Activated naive CD8-positive, alpha-beta T cell treated with anti-CD3 and anti-CD28 coated beads, Interleukin-2, amount 50 U/mL, for 24 hours (primary cell): ENCODE data around the gene CFAP210.
"Not testable (repeated sequence)": the region's sequence is repeated elsewhere in the genome, so short reads cannot be mapped to it uniquely, and the experiment has no call there.

Experiments
- ATAC-seq: fragments of 150-1000 bp; cut with Tn5 transposase; one replicate; pipeline ENCODE4 v1.10.0; 2021
- DNase-seq: peaks from one replicate; pipeline ENCODE4 v3.0.0; 2021
- H3K27ac Mint-ChIP-seq: one replicate; pipeline ENCODE4 v1.8.0; 2021; ENCODE audit warnings: mild to moderate bottlenecking, mixed read lengths
- H3K27me3 Mint-ChIP-seq: one replicate; pipeline ENCODE4 v1.8.0; 2021; ENCODE audit warnings: mixed read lengths
- H3K36me3 Mint-ChIP-seq: one replicate; pipeline ENCODE4 v1.8.0; 2021; ENCODE audit warnings: low read depth, mixed read lengths
- H3K4me1 Mint-ChIP-seq: one replicate; pipeline ENCODE4 v1.8.0; 2021; ENCODE audit warnings: mixed read lengths
- H3K4me3 Mint-ChIP-seq: one replicate; pipeline ENCODE4 v1.8.0; 2021; ENCODE audit warnings: mild to moderate bottlenecking, moderate library complexity, mixed read lengths
- H3K9me3 Mint-ChIP-seq: one replicate; pipeline ENCODE4 v1.8.0; 2021; ENCODE audit warnings: mixed read lengths

CFAP210 gene

DNA sequence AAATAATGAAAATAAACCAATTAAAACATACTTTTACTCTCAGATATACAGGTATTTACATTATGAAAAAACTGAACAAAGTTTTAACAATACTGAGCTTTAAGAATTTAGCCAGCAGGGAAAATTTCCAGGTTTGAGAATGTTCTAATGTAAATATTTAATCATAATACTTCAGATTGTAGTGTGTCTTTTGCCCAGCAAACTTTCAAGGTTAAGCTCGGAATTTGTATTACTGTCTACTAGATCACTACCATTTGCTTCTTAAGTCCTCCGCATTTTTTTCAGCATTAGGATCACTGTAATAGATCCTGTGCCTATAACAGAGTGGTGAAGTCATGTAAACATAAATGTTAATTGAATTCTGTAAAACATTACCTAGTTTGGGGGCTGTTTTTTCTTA lies 52.7 kb downstream of the CFAP210 start:
- Mint-ChIP-seq H3K9me3 (no peaks in the 10 kb centered on the region), H3K27ac (no peak overlapping the region), H3K27me3 (no peaks in the 10 kb centered on the region), H3K4me3 (no peak overlapping the region), H3K36me3 (peaks cover 13% of the 10 kb centered on the region), H3K4me1 (no peaks in the 10 kb centered on the region)
- ATAC-seq (no peak), DNase-seq (no peak)

- no peaks in the 10 kb centered on the region for H3K9me3 Mint-ChIP-seq
- ATAC-seq (no peak), DNase-seq (no peak)
- no peaks in the 10 kb centered on the region for H3K27me3 Mint-ChIP-seq
- no peak overlapping the region for H3K4me3 Mint-ChIP-seq
- no peak overlapping the region for H3K27ac Mint-ChIP-seq
- peaks cover 13% of the 10 kb centered on the region for H3K36me3 Mint-ChIP-seq
- no peaks in the 10 kb centered on the region for H3K4me1 Mint-ChIP-seq
These were observed 54.1 kb downstream of the CFAP210 start for GRCh38 chr2:169640104-169640503.

DNA sequence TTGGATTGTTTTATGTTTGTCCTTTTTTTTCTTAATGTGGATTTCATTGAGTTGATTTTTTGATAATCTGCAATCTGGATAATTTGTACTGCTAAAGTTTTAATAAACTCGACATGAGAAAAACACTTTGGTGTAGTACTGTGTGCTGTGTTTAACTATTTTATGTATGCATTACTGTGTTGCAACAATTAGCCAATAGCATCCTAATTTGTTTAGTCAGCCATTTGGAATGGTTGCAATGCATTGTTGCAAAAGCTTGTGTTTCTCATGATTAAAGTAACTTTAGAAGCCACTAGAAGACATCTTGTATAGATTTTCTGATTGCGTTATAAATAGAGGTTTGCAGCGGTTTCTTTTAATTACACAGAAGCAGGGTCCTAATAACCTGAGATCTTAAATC lies 56.6 kb downstream of the CFAP210 start:
- no peak overlapping the region for H3K27ac Mint-ChIP-seq
- ATAC-seq (no peak), DNase-seq (no peak)
- H3K4me1 Mint-ChIP-seq: no peaks in the 10 kb centered on the region
- no peak overlapping the region for H3K4me3 Mint-ChIP-seq
- H3K9me3 Mint-ChIP-seq: no peaks in the 10 kb centered on the region
- no peaks in the 10 kb centered on the region for H3K27me3 Mint-ChIP-seq
- H3K36me3 Mint-ChIP-seq: peaks cover 21% of the 10 kb centered on the region

GRCh38 chr2:169636440-169637097 lies 57.6 kb downstream of the CFAP210 start:
- Mint-ChIP-seq H3K9me3 (no peaks in the 10 kb centered on the region), H3K27ac (no peak overlapping the region), H3K27me3 (no peaks in the 10 kb centered on the region), H3K36me3 (peaks cover 25% of the 10 kb centered on the region), H3K4me3 (no peak overlapping the region), H3K4me1 (no peaks in the 10 kb centered on the region)
- no peak for DNase-seq
- no peak for ATAC-seq

- no peaks in the 10 kb centered on the region for H3K4me1 Mint-ChIP-seq
- no peaks in the 10 kb centered on the region for H3K27me3 Mint-ChIP-seq
- DNase-seq (no peak), ATAC-seq (no peak)
- H3K36me3 Mint-ChIP-seq: peaks cover 40% of the 10 kb centered on the region
- no peak overlapping the region for H3K4me3 Mint-ChIP-seq
- H3K9me3 Mint-ChIP-seq: no peaks in the 10 kb centered on the region
- no peak overlapping the region for H3K27ac Mint-ChIP-seq
These were observed 68.4 kb downstream of the CFAP210 start for GRCh38 chr2:169625781-169626180.

DNA sequence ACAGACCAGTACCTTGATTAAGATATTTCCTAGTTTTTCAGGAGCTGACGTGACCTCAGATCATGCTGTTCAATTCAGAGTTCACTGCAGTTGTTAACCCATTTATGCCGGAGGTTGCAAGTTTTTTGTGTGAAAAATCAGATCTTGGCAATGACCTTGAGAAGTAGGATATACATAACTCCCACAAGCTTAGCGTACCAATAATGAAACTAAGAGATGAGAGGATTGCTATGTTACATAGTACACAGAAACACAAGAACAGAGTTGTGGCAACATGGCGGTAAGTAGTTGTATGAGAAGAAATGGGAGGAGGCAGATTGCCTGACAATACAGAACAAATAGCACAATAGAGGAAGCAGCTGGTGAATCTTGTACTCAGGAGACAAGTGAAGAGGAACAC lies 71.0 kb downstream of the CFAP210 start:
- no peak overlapping the region for H3K27ac Mint-ChIP-seq
- peaks cover 55% of the 10 kb centered on the region for H3K36me3 Mint-ChIP-seq
- peaks cover 1% of the 10 kb centered on the region for H3K4me1 Mint-ChIP-seq
- ATAC-seq (no peak), DNase-seq (no peak)
- no peaks in the 10 kb centered on the region for H3K27me3 Mint-ChIP-seq
- H3K4me3 Mint-ChIP-seq: no peak overlapping the region
- H3K9me3 Mint-ChIP-seq: no peaks in the 10 kb centered on the region

- ATAC-seq: no peak
- DNase-seq: no peak
- Mint-ChIP-seq H3K27ac (no peak overlapping the region), H3K4me1 (peaks cover 5% of the 10 kb centered on the region), H3K4me3 (no peak overlapping the region), H3K36me3 (peaks cover 70% of the 10 kb centered on the region), H3K9me3 (peaks cover 4% of the 10 kb centered on the region), H3K27me3 (no peaks in the 10 kb centered on the region)
These were observed 73.7 kb downstream of the CFAP210 start for GRCh38 chr2:169620509-169620908.

GRCh38 chr2:169619946-169620345 lies 74.3 kb downstream of the CFAP210 start:
- Mint-ChIP-seq H3K4me3 (no peak overlapping the region), H3K27me3 (no peaks in the 10 kb centered on the region), H3K4me1 (peaks cover 5% of the 10 kb centered on the region), H3K36me3 (peaks cover 70% of the 10 kb centered on the region), H3K27ac (no peak overlapping the region), H3K9me3 (peaks cover 8% of the 10 kb centered on the region)
- ATAC-seq (no peak), DNase-seq (no peak)

DNA sequence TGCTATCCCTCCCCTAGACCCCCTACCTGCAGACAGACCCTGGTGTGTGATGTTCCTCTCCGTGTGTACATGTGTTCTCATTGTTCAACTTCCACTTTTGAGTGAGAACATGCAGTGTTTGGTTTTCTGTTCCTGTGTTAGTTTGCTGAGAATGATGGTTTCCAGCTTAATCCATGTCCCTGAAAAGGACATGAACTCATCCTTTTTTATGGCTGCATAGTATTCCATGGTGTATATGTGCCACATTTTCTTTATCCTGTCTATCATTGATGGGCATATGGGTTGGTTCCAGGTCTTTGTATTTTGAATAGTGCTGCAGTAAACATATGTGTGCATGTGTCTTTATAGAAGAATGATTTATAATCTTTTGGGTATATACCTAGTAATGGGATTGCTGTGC lies 78.2 kb downstream of the CFAP210 start:
- peaks cover 80% of the 10 kb centered on the region for H3K36me3 Mint-ChIP-seq
- H3K9me3 Mint-ChIP-seq, ATAC-seq, H3K4me3 Mint-ChIP-seq, H3K4me1 Mint-ChIP-seq, H3K27ac Mint-ChIP-seq, H3K27me3 Mint-ChIP-seq, DNase-seq: not testable (repeated sequence)

GRCh38 chr2:169613876-169614275 lies 80.3 kb downstream of the CFAP210 start:
- Mint-ChIP-seq H3K4me3 (no peak overlapping the region), H3K27me3 (no peaks in the 10 kb centered on the region), H3K27ac (no peak overlapping the region), H3K36me3 (peaks cover 86% of the 10 kb centered on the region), H3K4me1 (peaks cover 5% of the 10 kb centered on the region), H3K9me3 (peaks cover 8% of the 10 kb centered on the region)
- ATAC-seq: no peak
- no peak for DNase-seq

- Mint-ChIP-seq H3K27me3 (no peaks in the 10 kb centered on the region), H3K36me3 (peaks cover 62% of the 10 kb centered on the region), H3K4me3 (no peak overlapping the region), H3K27ac (no peak overlapping the region), H3K9me3 (no peaks in the 10 kb centered on the region), H3K4me1 (no peaks in the 10 kb centered on the region)
- no peak for DNase-seq
- ATAC-seq: no peak
These were observed 84.9 kb downstream of the CFAP210 start for GRCh38 chr2:169609264-169609663.

DNA sequence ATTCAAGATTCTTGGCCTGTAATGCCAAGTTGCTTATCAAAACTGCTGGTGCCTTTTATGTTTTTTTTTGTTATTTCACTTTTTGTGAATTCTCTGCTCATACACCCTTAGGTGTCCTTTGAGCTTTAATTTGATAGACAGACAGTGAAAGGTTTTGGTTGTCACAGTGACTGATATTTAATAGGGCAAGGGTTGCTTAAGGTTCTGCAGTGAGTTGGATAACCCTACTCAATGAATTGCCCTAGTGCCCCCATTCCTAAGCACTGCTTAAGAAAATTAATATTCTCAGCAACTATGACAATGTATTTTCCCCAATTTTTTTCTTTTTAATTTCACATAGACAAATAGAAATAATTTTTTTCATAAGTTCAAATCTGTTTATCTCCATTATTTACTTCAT lies 94.6 kb downstream of the CFAP210 start:
- no peaks in the 10 kb centered on the region for H3K9me3 Mint-ChIP-seq
- H3K4me1 Mint-ChIP-seq: peaks cover 22% of the 10 kb centered on the region
- H3K27me3 Mint-ChIP-seq: no peaks in the 10 kb centered on the region
- peaks cover 11% of the 10 kb centered on the region for H3K36me3 Mint-ChIP-seq
- ATAC-seq (no peak), DNase-seq (no peak)
- H3K27ac Mint-ChIP-seq: no peak overlapping the region
- H3K4me3 Mint-ChIP-seq: no peak overlapping the region

DNA sequence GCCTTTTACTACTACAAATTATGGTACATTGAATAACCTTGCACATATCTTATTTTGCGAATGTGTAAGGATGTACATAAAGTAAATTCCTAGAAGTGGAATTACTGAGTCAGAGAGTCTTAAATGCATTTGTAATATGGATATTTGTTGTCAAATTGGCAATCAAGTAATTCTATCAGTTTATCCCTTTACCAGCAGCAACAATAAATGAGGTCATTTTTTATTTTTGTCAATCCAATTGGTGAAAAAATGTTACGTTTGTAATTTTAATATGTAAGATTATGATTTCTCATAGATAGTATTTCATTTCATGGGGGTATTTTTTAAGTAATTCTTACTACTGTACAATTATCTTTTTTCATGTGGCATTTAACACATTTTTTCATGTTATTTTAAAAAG lies 95.2 kb downstream of the CFAP210 start:
- no peak overlapping the region for H3K4me3 Mint-ChIP-seq
- no peak for ATAC-seq
- peaks cover 22% of the 10 kb centered on the region for H3K4me1 Mint-ChIP-seq
- H3K36me3 Mint-ChIP-seq: peaks cover 7% of the 10 kb centered on the region
- no peaks in the 10 kb centered on the region for H3K9me3 Mint-ChIP-seq
- no peak for DNase-seq
- no peak overlapping the region for H3K27ac Mint-ChIP-seq
- no peaks in the 10 kb centered on the region for H3K27me3 Mint-ChIP-seq

DNA sequence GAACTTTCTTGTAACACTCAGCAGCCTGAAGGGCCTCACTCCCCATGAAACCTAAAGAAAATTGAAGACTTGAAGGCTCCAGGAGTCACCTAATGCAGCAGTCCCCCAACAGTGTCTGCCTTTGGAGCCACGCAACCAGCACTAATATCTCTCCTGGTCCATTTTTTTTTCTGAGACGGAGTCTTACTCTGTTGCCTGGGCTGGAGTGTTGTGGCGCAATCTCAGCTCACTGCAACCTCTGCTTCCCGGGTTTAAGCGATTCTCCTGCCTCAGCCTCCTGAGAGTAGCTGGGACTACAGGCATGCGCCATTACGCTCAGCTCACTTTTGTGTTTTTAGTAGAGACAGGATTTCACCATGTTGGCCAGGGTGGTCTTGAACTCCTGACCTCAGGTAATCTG lies 97.7 kb downstream of the CFAP210 start:
- not testable (repeated sequence) for H3K27ac Mint-ChIP-seq, H3K36me3 Mint-ChIP-seq, H3K9me3 Mint-ChIP-seq, H3K4me3 Mint-ChIP-seq, ATAC-seq, H3K27me3 Mint-ChIP-seq, DNase-seq
- peaks cover 22% of the 10 kb centered on the region for H3K4me1 Mint-ChIP-seq
